22Rv1 (cell line): ENCODE results near the gene TYK2.

Experiments
- H3K27ac ChIP-seq: fragments of 450-650 bp; 2 replicates; pipeline ENCODE4 v1.5.1; 2017
- CTCF ChIP-seq: fragments of 450-650 bp; IDR thresholded peaks from 2 replicates; pipeline ENCODE4 v1.5.1; 2017; ENCODE audit warnings: mild to moderate bottlenecking
- ZFX ChIP-seq: fragments of 450-650 bp; IDR thresholded peaks from 2 replicates; pipeline ENCODE4 v1.6.1; 2017; ENCODE audit warnings: antibody characterized with exemption, borderline replicate concordance

Gene TYK2

DNA sequence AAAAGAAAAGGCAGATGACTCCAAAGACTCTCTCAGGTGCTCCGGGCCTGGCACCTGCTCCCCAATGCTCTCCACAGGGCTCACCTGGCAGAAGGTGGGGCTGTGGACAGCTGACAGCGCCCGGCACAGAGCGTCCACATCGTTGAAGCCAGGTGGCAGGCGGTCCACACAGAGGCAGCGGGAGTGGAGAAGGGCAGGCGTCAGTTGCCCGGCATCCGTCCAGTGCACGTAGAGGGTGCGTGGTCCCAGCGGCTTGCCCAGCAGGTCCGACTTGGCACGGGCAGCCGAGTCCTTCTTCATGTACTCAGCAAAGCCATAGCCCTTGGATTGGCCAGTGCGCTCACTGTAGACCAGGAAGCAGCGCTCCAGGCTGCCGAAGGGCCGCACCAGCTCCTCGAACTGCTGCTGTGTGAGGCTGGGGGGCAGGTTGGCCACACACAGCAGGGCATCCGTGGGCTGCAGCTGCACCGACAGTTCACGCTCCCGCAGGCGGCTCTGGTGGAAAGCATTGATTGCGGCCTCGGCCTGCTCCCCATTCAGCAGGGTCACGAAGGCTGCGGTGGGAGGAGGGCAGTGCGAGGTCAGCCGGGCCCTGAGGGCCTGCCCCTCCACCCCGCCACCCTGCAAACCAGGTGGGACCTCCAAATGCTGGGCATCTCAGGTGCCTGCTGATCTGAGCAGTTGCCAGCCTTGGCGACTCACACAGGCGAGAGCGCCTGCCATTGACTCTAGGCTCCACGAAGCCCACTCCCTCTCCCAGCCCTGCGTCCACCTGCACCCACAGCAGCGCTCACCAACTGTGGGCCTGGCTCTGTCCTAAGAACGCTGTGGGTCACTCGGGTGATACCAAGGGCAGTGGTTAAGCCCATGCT lies 51.6 kb downstream of the TYK2 start:
- TF ChIP-seq ZFX (no peak), CTCF (no peak)
- no peak overlapping the region for H3K27ac ChIP-seq

GRCh38 chr19:10327793-10328192 lies 52.6 kb downstream of the TYK2 start:
- TF ChIP-seq ZFX (no peak), CTCF (no peak)
- H3K27ac ChIP-seq: no peak overlapping the region

- TF ChIP-seq CTCF (no peak), ZFX (no peak)
- H3K27ac ChIP-seq: no peak overlapping the region
Measured at GRCh38 chr19:10325732-10326131, 54.6 kb downstream of the TYK2 start.

GRCh38 chr19:10321874-10322835 lies 58.2 kb downstream of the TYK2 start:
- H3K27ac ChIP-seq: no peak overlapping the region
- TF ChIP-seq CTCF (no peak), ZFX (no peak)

- H3K27ac ChIP-seq: no peak overlapping the region
- TF ChIP-seq CTCF (no peak), ZFX (no peak)
Measured at GRCh38 chr19:10321417-10321797, 59.0 kb downstream of the TYK2 start.

- no peak overlapping the region for H3K27ac ChIP-seq
- TF ChIP-seq ZFX (no peak), CTCF (no peak)
Measured at GRCh38 chr19:10320602-10321416, 59.6 kb downstream of the TYK2 start.
